Adrenal gland (tissue), 5 donors: ENCODE results near the gene M6PR.

ENCODE experiments used
- CTCF ChIP-seq, 6 experiments: fragments of 450-650 bp in 4 of 6; fragments of 200-600 bp in 2 of 6; sonication (generic) in 1 of 6; IDR thresholded peaks; 1 replicate in 5 of 6; 2 replicates in 1 of 6; pipeline versions ENCODE4 v1.5.1 to v1.8.0; 2016 to 2021; ENCODE audit warnings: antibody characterized with exemption in 6 of 6, mild to moderate bottlenecking in 2 of 6, moderate library complexity in 1 of 6
- POLR2A ChIP-seq, 2 donors: fragments of 450-650 bp; IDR thresholded peaks; one replicate each; pipeline ENCODE4 v1.6.1; 2017; ENCODE audit warnings: antibody characterized with exemption in 2 of 2, mild to moderate bottlenecking in 2 of 2, moderate library complexity in 1 of 2
- donor health status: DM: no; HTN: no; CAD: no.

DNA sequence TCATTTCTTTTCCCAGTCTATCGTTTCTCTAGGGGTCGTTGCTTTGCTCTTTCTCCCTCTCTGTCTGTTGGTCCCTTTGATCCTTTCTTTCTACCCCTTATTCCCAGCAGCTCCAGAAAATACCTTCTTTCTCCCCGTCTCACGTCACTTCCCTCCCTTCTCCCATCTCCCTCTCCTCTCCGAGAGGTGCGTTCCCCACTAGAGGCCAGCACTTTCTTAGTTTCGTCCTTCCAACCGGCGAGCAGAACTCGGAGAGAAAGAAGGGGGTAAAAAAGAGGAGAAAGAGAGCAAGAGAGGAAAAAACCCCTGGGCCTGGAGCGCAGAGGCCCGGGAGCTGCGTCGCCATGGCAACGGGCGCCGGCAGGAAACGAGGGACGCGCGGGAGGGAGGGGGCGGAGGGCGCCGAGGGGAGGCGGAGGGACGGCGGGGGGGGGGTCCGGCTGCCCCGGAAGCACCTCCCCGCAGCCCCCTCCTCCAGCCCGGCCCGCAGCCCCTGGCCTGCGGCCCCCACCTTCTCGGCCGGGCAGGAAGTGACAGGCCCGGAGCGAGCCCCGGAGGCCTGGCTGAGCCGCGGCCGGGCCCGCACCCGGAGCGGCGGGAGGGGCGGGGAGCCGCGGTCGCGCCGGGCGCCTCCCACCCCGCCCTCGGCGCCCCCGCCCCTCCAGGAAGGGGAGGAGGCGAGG lies 35.3 kb downstream of the M6PR start, which contains the start of gene PHC1:
- TF ChIP-seq CTCF (IDR thresholded peaks at IDR 0.05) (peak in 5 of 6 experiments; percentile 26 to 53 (median 48)), POLR2A (IDR thresholded peaks at IDR 0.05) (peak in 1 of 2 donors; percentile 21)
